Endothelial cell of umbilical vein (primary cell): ENCODE measurements around the gene FRYL. TPM values are rescaled to one million over a fixed set of nuclear protein-coding genes. Genes with fewer than 3 reads are reported as not detected.
A peak's percentile ranks its signal among the peaks of the same experiment; 100 is the strongest.

Experiments
- BruUV-seq: library from RNA; stranded (reverse); fragments of 400-500 nt; replicated peaks from 2 replicates; lab custom pipeline; 2021; lab: Mats Ljungman, UMichigan
- CTCF ChIA-PET: fragments of 300-600, 350-600 bp; sonication (Branson Sonifier 250); formaldehyde crosslinking; loops from one replicate; lab custom pipeline; 2021; ENCODE audit warnings: antibody characterized with exemption, inconsistent platforms; lab: Charles Lee
- POLR2A ChIA-PET: fragments of 300-600, 350-600 bp; sonication (Branson Sonifier 250); formaldehyde crosslinking; loops from one replicate; lab custom pipeline; 2021; ENCODE audit warnings: antibody characterized with exemption, inconsistent platforms; lab: Charles Lee
- DNase-seq: peaks from one replicate; pipeline ENCODE4 v3.0.0-alpha.2; 2011; ENCODE audit warnings: low read depth, low spot score
- FAIRE-seq: peaks from 2 replicates; lab custom pipeline; 2011; peaks lifted over from hg19 to GRCh38; lab: Jason Lieb, UNC
- H2AFZ ChIP-seq: 2 replicates; pipeline ENCODE4 v1.6.0; 2012; ENCODE audit warnings: low read depth, low read length, control low read depth, inconsistent platforms
- H3K27ac ChIP-seq: 2 replicates; pipeline ENCODE4 v1.5.1; 2011; ENCODE audit warnings: low read depth, mild to moderate bottlenecking, control low read depth, low read length, moderate library complexity; ENCODE audit not compliant: insufficient read depth
- H3K27me3 ChIP-seq, 2 experiments: 2 replicates each; pipeline versions ENCODE4 v1.6.0 to v1.6.1; 2011; ENCODE audit warnings: low read length in 2 of 2, mixed read lengths in 1 of 2; ENCODE audit not compliant: control insufficient read depth in 2 of 2, insufficient read depth in 2 of 2
- H3K36me3 ChIP-seq, 2 experiments: 2 replicates in 1 of 2; 3 replicates in 1 of 2; pipeline ENCODE4 v1.5.1; 2011; ENCODE audit warnings: low read length in 2 of 2, mild to moderate bottlenecking in 1 of 2, moderate library complexity in 1 of 2; ENCODE audit not compliant: control insufficient read depth in 2 of 2, insufficient read depth in 2 of 2; ENCODE audit errors: extremely low read depth in 1 of 2
- H3K4me1 ChIP-seq: 3 replicates; pipeline ENCODE4 v1.5.1; 2011; ENCODE audit warnings: mild to moderate bottlenecking, low read length; ENCODE audit not compliant: control insufficient read depth, insufficient read depth; ENCODE audit errors: extremely low read depth
- H3K4me2 ChIP-seq: 2 replicates; pipeline ENCODE4 v1.6.1; 2011; ENCODE audit warnings: low read length, control low read depth, mixed read lengths; ENCODE audit not compliant: insufficient read depth
- H3K4me3 ChIP-seq, 3 experiments: fragments of 200-600 bp in 1 of 3; sonication (generic), shearing (Covaris generic) in 1 of 3; replicated peaks in 1 of 3; 2 replicates each; pipeline ENCODE4 v1.5.1; 2011 to 2016; ENCODE audit warnings: control low read depth in 3 of 3, low read length in 3 of 3, mild to moderate bottlenecking in 2 of 3, inconsistent platforms in 1 of 3, low read depth in 1 of 3, moderate library complexity in 1 of 3; ENCODE audit not compliant: insufficient read depth in 1 of 3
- H3K79me2 ChIP-seq: 2 replicates; pipeline ENCODE4 v1.6.0; 2012; ENCODE audit warnings: low read length, inconsistent platforms; ENCODE audit not compliant: control insufficient read depth, insufficient read depth
- H3K9ac ChIP-seq: replicated peaks from 2 replicates; pipeline ENCODE3; 2011; ENCODE audit warnings: low read length, control low read depth; ENCODE audit not compliant: insufficient read depth; ENCODE audit errors: extremely low read depth
- H3K9me1 ChIP-seq: replicated peaks from 3 replicates; pipeline ENCODE4 v1.6.0; 2011; ENCODE audit warnings: mild to moderate bottlenecking, low read length; ENCODE audit not compliant: control insufficient read depth, insufficient read depth; ENCODE audit errors: extremely low read depth
- H3K9me3 ChIP-seq: replicated peaks from 2 replicates; pipeline ENCODE4 v1.5.1; 2012; ENCODE audit warnings: low read length, inconsistent platforms; ENCODE audit not compliant: control insufficient read depth, insufficient read depth
- H4K20me1 ChIP-seq: replicated peaks from 2 replicates; pipeline ENCODE3; 2011; ENCODE audit warnings: mild to moderate bottlenecking, low read length; ENCODE audit not compliant: control insufficient read depth, insufficient read depth; ENCODE audit errors: extremely low read depth
- CTCF ChIP-seq, 2 donors: IDR thresholded peaks; 1 replicate in 1 of 2; 2 replicates in 1 of 2; pipeline ENCODE4 v1.5.1; 2011; ENCODE audit warnings: low read length in 2 of 2, mild to moderate bottlenecking in 2 of 2, moderate library complexity in 2 of 2, control low read depth in 1 of 2, inconsistent platforms in 1 of 2, low read depth in 1 of 2; ENCODE audit not compliant: insufficient read depth in 1 of 2; ENCODE audit errors: extremely low read depth in 1 of 2
- EZH2 ChIP-seq: IDR thresholded peaks from 2 replicates; pipeline ENCODE4 v1.6.1; 2012; ENCODE audit warnings: borderline replicate concordance, low read depth, mild to moderate bottlenecking, moderate library complexity, low read length, inconsistent platforms; ENCODE audit not compliant: severe bottlenecking
- FOS ChIP-seq: IDR thresholded peaks from 2 replicates; pipeline ENCODE4 v1.6.1; 2011; ENCODE audit warnings: mild to moderate bottlenecking, low read length, moderate library complexity, borderline replicate concordance; ENCODE audit not compliant: insufficient read depth
- GATA2 ChIP-seq: IDR thresholded peaks from 2 replicates; pipeline ENCODE4 v1.7.0; 2011; ENCODE audit warnings: low read depth, mild to moderate bottlenecking, moderate library complexity, mixed read lengths, low read length; ENCODE audit not compliant: insufficient read length, insufficient read depth
- JUN ChIP-seq: IDR thresholded peaks from 2 replicates; pipeline ENCODE4 v1.6.1; 2011; ENCODE audit warnings: borderline replicate concordance, low read depth; ENCODE audit not compliant: insufficient read length, insufficient read depth
- MAX ChIP-seq: IDR thresholded peaks from 2 replicates; pipeline ENCODE4 v1.6.1; 2011; ENCODE audit not compliant: insufficient read depth, insufficient read length
- MYC ChIP-seq: IDR thresholded peaks from one replicate; pipeline ENCODE4 v1.6.1; 2011; ENCODE audit warnings: mild to moderate bottlenecking, low read depth, low read length
- POLR2A ChIP-seq: IDR thresholded peaks from 2 replicates; pipeline ENCODE4 v1.6.1; 2012; ENCODE audit warnings: low read depth, mild to moderate bottlenecking, control low read depth, low read length
- POLR2AphosphoS5 ChIP-seq: IDR thresholded peaks from 2 replicates; pipeline ENCODE4 v1.6.1; 2012; ENCODE audit warnings: low read depth, mild to moderate bottlenecking, control low read depth, low read length, moderate library complexity; ENCODE audit not compliant: insufficient read depth
- dilution Hi-C: fragments of 300-500 bp; cut with MboI; formaldehyde crosslinking; loops from one replicate; pipeline ENCODE4 v1.15.0; 2019; ENCODE audit warnings: low sequenced_read_pairs; ENCODE audit not compliant: extremely low pct_ligation_motif_present
- intact Hi-C: fragments of 100-400 bp; cut with micrococcal nuclease; formaldehyde crosslinking; loops from one replicate; pipeline ENCODE4 v1.10.0; 2022
- polyA plus RNA-seq, 4 experiments: library from polyadenylated mRNA; depleted of rRNA in 3 of 4; stranded (reverse) in 3 of 4; unstranded in 1 of 4; fragments of >200 nt; gene quantifications; 2 replicates each; pipeline versions ENCODE4 v1.2.1 to v1.2.3, GENCODE V29; 2011 to 2012; ENCODE audit warnings: missing spikeins in 1 of 4
- total RNA-seq: library from RNA; stranded (reverse); gene quantifications from 2 replicates; pipeline ENCODE4 v1.2.3, GENCODE V29; 2021

The FRYL gene
- total and polyA plus RNA-seq, 2 donors (not counting 3 experiments of a cell fraction or from before 2014, with no cell fraction given): 17.0 to 84.9 TPM

- TF ChIP-seq JUN: peak; percentile 49
- TF ChIP-seq GATA2: peak; percentile 19
- no peak for TF ChIP-seq MAX
- no peaks in the 10 kb centered on the region for H4K20me1 ChIP-seq
- H3K27ac ChIP-seq: peak overlapping the region; percentile 71
- ChIA-PET POLR2A (no interaction called here), CTCF (interaction anchor here (1.0 kb wide), 1 partner anchor 21 kb away, joined by 3 read pairs; no protein-coding TSS in a partner anchor)
- no peaks in the 10 kb centered on the region for H3K9me3 ChIP-seq
- DNase-seq (peak; percentile 83), FAIRE-seq (peak; percentile 81)
- no TSS peak for BruUV-seq
- H3K27me3 ChIP-seq: no peaks in the 10 kb centered on the region
- H3K4me3 ChIP-seq: peak overlapping the region in 1 of 3 experiments; percentile 32
- dilution Hi-C loops: no loop called here
- peak overlapping the region; percentile 75 for H3K4me2 ChIP-seq
- no peaks in the 10 kb centered on the region for H3K36me3 ChIP-seq
- peak overlapping the region; percentile 64 for H3K9ac ChIP-seq
- no peaks in the 10 kb centered on the region for H3K9me1 ChIP-seq
- H3K79me2 ChIP-seq: peaks cover 87% of the 10 kb centered on the region
- no peak overlapping the region for H2AFZ ChIP-seq
- H3K4me1 ChIP-seq: peaks cover 45% of the 10 kb centered on the region
- intact Hi-C loops: loop anchor here (2.0 to 10.0 kb wide), 2 partner anchors 24 to 52 kb away; no protein-coding TSS in a partner anchor
These were observed 57.3 kb downstream of the FRYL start for GRCh38 chr4:48722509-48723446.

- H3K79me2 ChIP-seq: peaks cover 72% of the 10 kb centered on the region
- no peaks in the 10 kb centered on the region for H3K9me3 ChIP-seq
- H3K36me3 ChIP-seq: no peaks in the 10 kb centered on the region
- BruUV-seq: no TSS peak
- H3K4me3 ChIP-seq: no peak overlapping the region
- no peaks in the 10 kb centered on the region for H4K20me1 ChIP-seq
- H2AFZ ChIP-seq: no peak overlapping the region
- no peak overlapping the region for H3K9ac ChIP-seq
- peaks cover 27% of the 10 kb centered on the region for H3K4me1 ChIP-seq
- TF ChIP-seq CTCF (IDR thresholded peaks at IDR 0.05; ENCODE audit: extremely low read depth in 1 of 2, insufficient read depth in 1 of 2, low read depth in 1 of 2, low read length in 2 of 2) (no peak), MYC (no peak), GATA2 (no peak), POLR2A (no peak), FOS (no peak), EZH2 (no peak), JUN (no peak), POLR2AphosphoS5 (no peak), MAX (no peak)
- no peaks in the 10 kb centered on the region for H3K9me1 ChIP-seq
- DNase-seq: no peak
- no peak overlapping the region for H3K27ac ChIP-seq
- no peak for FAIRE-seq
- no peak overlapping the region for H3K4me2 ChIP-seq
- no peaks in the 10 kb centered on the region for H3K27me3 ChIP-seq
- ChIA-PET CTCF (no interaction called here), POLR2A (no interaction called here)
- dilution Hi-C loops: no loop called here
- intact Hi-C loops: loop anchor here (10.0 kb wide), 1 partner anchor 54 kb away; no protein-coding TSS in a partner anchor
These were observed 59.6 kb downstream of the FRYL start for GRCh38 chr4:48720459-48720858.
